ENCODE results near the gene CDH4.

Gene CDH4

GRCh38 chr20:61754976-61755778 is 503.1 kb downstream of the CDH4 start:
- no peak for DNase-seq (ENCODE audit: low spot score)

- DNase-seq (ENCODE audit: low spot score): no peak
These were observed 504.1 kb downstream of the CDH4 start for GRCh38 chr20:61755971-61756845.

GRCh38 chr20:61756966-61757677 is 505.1 kb downstream of the CDH4 start:
- DNase-seq (ENCODE audit: low spot score): no peak

- DNase-seq (ENCODE audit: low spot score): no peak
These were observed 505.9 kb downstream of the CDH4 start for GRCh38 chr20:61757678-61758563.

GRCh38 chr20:61758564-61759200 is 506.6 kb downstream of the CDH4 start:
- DNase-seq (ENCODE audit: low spot score): no peak

- no peak for DNase-seq (ENCODE audit: low spot score)
These were observed 507.4 kb downstream of the CDH4 start for GRCh38 chr20:61759286-61760065.

- DNase-seq (ENCODE audit: low spot score): no peak
These were observed 508.3 kb downstream of the CDH4 start for GRCh38 chr20:61760321-61760720.

- no peak for DNase-seq (ENCODE audit: low spot score)
These were observed 508.7 kb downstream of the CDH4 start for GRCh38 chr20:61760731-61761130.

GRCh38 chr20:61761453-61762166 is 509.5 kb downstream of the CDH4 start:
- no peak for DNase-seq (ENCODE audit: low spot score)

GRCh38 chr20:61762167-61762710 is 510.2 kb downstream of the CDH4 start:
- DNase-seq (ENCODE audit: low spot score): no peak

- no peak for DNase-seq (ENCODE audit: low spot score)
These were observed 511.1 kb downstream of the CDH4 start for GRCh38 chr20:61762886-61763739.

- DNase-seq (ENCODE audit: low spot score): no peak
These were observed 511.8 kb downstream of the CDH4 start for GRCh38 chr20:61763740-61764400.

GRCh38 chr20:61764471-61765025 is 512.5 kb downstream of the CDH4 start:
- no peak for DNase-seq (ENCODE audit: low spot score)

GRCh38 chr20:61765081-61765870 is 513.2 kb downstream of the CDH4 start:
- DNase-seq (ENCODE audit: low spot score): no peak

- DNase-seq (ENCODE audit: low spot score): no peak
These were observed 514.0 kb downstream of the CDH4 start for GRCh38 chr20:61765871-61766654.
